GM19238 (cell line): ENCODE measurements around the gene SIRT7.

ENCODE experiments used
- DNase-seq: peaks from one replicate; pipeline ENCODE4 v3.0.0; 2011; ENCODE audit warnings: low spot score; ENCODE audit not compliant: insufficient read length

SIRT7 gene

GRCh38 chr17:81917565-81918332, at the start of gene SIRT7:
TSS of gene SIRT7 (minus strand) at chr17:81918176. CDS start at chr17:81918131, 45 bp downstream.
- peak; percentile 100 for DNase-seq

GRCh38 chr17:81967244-81967532, 49.2 kb upstream of the SIRT7 start:
- no peak for DNase-seq

- no peak for DNase-seq
These were observed 48.6 kb upstream of the SIRT7 start for GRCh38 chr17:81966343-81967243.

- no peak for DNase-seq
These were observed 46.3 kb upstream of the SIRT7 start for GRCh38 chr17:81964081-81964849.

- no peak for DNase-seq
These were observed 44.8 kb upstream of the SIRT7 start for GRCh38 chr17:81962499-81963441.

GRCh38 chr17:81961521-81962498, 43.8 kb upstream of the SIRT7 start:
- DNase-seq = no peak

- no peak for DNase-seq
These were observed 43.1 kb upstream of the SIRT7 start, which contains the start of gene NOTUM for GRCh38 chr17:81961087-81961511. TSS of gene NOTUM (minus strand) at chr17:81961187. CDS start at chr17:81960909, 278 bp downstream.

GRCh38 chr17:81960130-81960958, 42.4 kb upstream of the SIRT7 start:
- DNase-seq = no peak

GRCh38 chr17:81959362-81960129, 41.6 kb upstream of the SIRT7 start:
- DNase-seq = peak; percentile 79

- DNase-seq = no peak
These were observed 40.8 kb upstream of the SIRT7 start for GRCh38 chr17:81958633-81959342.

- no peak for DNase-seq
These were observed 39.9 kb upstream of the SIRT7 start for GRCh38 chr17:81957691-81958432.

GRCh38 chr17:81956607-81957589, 38.9 kb upstream of the SIRT7 start:
- no peak for DNase-seq

GRCh38 chr17:81955756-81956544, 38.0 kb upstream of the SIRT7 start:
- DNase-seq = no peak

GRCh38 chr17:81955058-81955681, 37.2 kb upstream of the SIRT7 start:
- DNase-seq = no peak
